ENCODE data around the gene MRPL39.

MRPL39 gene

DNA sequence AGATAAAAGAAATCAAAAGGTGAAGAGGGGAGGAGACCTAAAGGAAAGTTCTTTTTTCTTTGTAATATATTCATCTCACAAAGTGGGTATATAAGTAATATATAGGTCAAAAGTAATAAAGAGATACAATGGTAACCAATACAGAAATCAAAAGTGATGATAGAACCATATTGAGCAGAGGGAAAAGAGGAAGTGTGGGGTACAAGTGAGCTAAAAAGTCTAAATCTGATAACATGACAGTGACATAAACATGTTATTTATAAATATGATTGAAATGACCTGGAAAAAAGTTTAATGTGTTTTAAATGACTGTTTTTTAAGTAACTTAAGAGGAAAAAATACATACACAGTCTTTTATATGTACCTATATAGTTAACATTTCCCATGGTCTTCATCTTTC, 70.5 kb downstream of the MRPL39 start:
- no peak for DNase-seq (ENCODE audit: low read depth)

DNA sequence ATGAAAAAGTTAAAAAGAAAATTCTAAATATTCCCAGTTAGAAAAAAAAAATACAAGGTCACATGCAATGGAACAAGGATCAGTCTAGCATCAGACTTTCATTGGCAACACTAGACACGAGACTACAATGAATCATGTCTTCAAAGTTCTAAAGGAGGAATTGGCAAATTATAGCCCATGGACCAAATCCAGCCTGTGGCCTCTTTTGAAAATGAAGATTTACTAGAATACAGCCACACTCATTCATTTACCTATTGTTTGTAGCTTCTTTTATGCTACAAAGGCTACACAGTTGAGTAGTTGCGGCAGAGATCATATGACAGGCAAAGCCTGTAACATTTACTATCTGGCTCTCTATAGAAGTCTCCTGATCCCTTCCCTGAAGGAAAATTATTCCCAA, 71.4 kb downstream of the MRPL39 start:
- DNase-seq (ENCODE audit: low read depth): no peak
